K562 (cell line): ENCODE results near the gene MTFMT. TPM values are rescaled to one million over a fixed set of nuclear protein-coding genes. Genes with fewer than 3 reads are reported as not detected.

Experiments
- BMI1 ChIP-seq: fragments of 150-350 bp; IDR thresholded peaks from 2 replicates; pipeline ENCODE4 v1.6.1; 2014; ENCODE audit warnings: low read length
- DDX20 ChIP-seq: fragments of 450-650 bp; IDR thresholded peaks from 2 replicates; pipeline ENCODE4 v1.6.1; 2016; ENCODE audit warnings: missing genetic modification characterization, low read depth, mild to moderate bottlenecking, missing compliant biosample characterization, moderate library complexity
- POU5F1 ChIP-seq: fragments of 150-350 bp; IDR thresholded peaks from 2 replicates; pipeline ENCODE4 v1.6.1; 2014; ENCODE audit warnings: borderline replicate concordance, low read length, low read depth, mild to moderate bottlenecking; ENCODE audit not compliant: partially characterized antibody
- SMARCA4 ChIP-seq: fragments of 450-650 bp; IDR thresholded peaks from 2 replicates; pipeline ENCODE4 v1.6.1; 2016
- TBL1XR1 ChIP-seq, 2 experiments: IDR thresholded peaks; 2 replicates each; pipeline ENCODE4 v1.6.1; 2012; ENCODE audit warnings: improper control_type of control experiment in 2 of 2, low read length in 2 of 2, mild to moderate bottlenecking in 1 of 2
- WHSC1 ChIP-seq: IDR thresholded peaks from one replicate; pipeline ENCODE4 v1.6.1; 2012; ENCODE audit warnings: low read length, control low read depth, inconsistent platforms
- polyA plus RNA-seq, 8 experiments: library from polyadenylated mRNA; depleted of rRNA in 4 of 8; stranded (reverse) in 5 of 8; unstranded in 3 of 8; fragments of >200 nt; fragmentation: Nextera tagmentation in 2 of 8; fragmentation: Illumina TruSeq in 1 of 8; extraction: Ambion mirVana in 2 of 8; extraction: Trizol in 1 of 8; gene quantifications; 2 replicates each; pipeline versions ENCODE4 v1.2.1 to v1.2.3, GENCODE V29; 2011 to 2014; ENCODE audit warnings: inconsistent platforms in 1 of 8, missing spikeins in 1 of 8
- total RNA-seq, 7 experiments: library from RNA; depleted of rRNA in 6 of 7; stranded (reverse); fragments of >200 nt in 6 of 7; fragmentation: Illumina TruSeq in 2 of 7; extraction: Trizol in 2 of 7; gene quantifications; 2 replicates each; pipeline versions ENCODE4 v1.2.1 to v1.2.3, GENCODE V29; 2011 to 2021; ENCODE audit warnings: low replicate concordance in 1 of 7
- TF ChIP-seq, protein P1 (sequence below): fragments of 200-600 bp; sonication (generic); IDR thresholded peaks from one replicate; pipeline ENCODE4 v1.6.1; 2012; ENCODE audit warnings: mild to moderate bottlenecking, low read depth, low read length, inconsistent platforms
- TF ChIP-seq, protein P2 (sequence below): fragments of 250-450 bp; sonication (Bioruptor Pico); IDR thresholded peaks from 2 replicates; pipeline ENCODE4 v1.9.0; 2021; ENCODE audit warnings: mild to moderate bottlenecking
- TF ChIP-seq, protein P3 (sequence below): fragments of 250-450 bp; sonication (Bioruptor Pico); IDR thresholded peaks from 2 replicates; pipeline ENCODE4 v1.4.0; 2020; ENCODE audit warnings: mild to moderate bottlenecking, moderate library complexity, borderline replicate concordance
- TF ChIP-seq, protein P4 (sequence below): fragments of 450-650 bp; formaldehyde crosslinking; IDR thresholded peaks from 2 replicates; pipeline ENCODE4 v1.4.0; 2022; ENCODE audit warnings: missing genetic modification characterization

Gene MTFMT
- total and polyA plus RNA-seq, 9 of the 15 experiments (the other 6 are each of a cell fraction or from before 2014, with no cell fraction given), result 1.4 to 31.1 (median 16.2) TPM

DNA sequence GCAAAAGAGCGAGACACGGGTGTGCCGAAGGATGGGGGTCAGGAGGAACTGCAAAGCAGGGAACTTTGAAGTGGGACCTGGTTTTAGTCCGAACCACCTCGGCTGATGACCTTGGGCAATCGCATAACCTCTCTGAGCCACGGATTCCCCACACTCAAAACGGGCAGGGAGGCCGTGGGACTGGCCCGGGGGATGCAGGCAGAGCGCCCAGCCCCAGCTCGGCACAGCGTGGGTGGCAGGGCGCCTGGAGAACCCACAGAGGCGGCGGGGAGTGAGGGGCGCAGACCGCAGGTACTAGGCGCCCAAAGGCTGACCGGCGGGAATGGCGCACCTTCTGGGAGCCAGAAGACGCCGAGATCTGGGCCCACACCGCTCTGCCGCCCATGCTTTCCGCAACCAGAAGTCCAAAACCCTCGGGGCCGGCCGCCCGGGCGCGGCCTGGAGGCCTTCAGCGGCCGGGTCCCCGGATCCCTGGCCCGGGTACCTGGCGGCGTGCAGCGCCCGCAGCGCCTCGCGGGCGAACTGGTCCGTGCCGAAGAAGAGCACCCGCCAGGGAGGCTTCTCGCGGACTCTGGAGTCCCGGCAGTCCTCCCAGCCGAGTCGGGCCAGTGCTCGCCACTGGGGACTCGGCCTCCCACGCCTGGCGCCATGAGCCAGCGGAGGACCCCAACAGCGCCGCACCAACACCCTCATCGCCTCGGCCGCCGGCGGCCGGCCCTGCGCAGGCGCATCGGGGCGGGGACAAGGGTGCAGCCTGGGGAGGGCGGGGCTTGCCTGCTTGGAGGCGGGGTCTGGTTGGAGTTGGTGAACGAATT, at the start of gene MTFMT (continued):
- TF ChIP-seq, protein P1, sequence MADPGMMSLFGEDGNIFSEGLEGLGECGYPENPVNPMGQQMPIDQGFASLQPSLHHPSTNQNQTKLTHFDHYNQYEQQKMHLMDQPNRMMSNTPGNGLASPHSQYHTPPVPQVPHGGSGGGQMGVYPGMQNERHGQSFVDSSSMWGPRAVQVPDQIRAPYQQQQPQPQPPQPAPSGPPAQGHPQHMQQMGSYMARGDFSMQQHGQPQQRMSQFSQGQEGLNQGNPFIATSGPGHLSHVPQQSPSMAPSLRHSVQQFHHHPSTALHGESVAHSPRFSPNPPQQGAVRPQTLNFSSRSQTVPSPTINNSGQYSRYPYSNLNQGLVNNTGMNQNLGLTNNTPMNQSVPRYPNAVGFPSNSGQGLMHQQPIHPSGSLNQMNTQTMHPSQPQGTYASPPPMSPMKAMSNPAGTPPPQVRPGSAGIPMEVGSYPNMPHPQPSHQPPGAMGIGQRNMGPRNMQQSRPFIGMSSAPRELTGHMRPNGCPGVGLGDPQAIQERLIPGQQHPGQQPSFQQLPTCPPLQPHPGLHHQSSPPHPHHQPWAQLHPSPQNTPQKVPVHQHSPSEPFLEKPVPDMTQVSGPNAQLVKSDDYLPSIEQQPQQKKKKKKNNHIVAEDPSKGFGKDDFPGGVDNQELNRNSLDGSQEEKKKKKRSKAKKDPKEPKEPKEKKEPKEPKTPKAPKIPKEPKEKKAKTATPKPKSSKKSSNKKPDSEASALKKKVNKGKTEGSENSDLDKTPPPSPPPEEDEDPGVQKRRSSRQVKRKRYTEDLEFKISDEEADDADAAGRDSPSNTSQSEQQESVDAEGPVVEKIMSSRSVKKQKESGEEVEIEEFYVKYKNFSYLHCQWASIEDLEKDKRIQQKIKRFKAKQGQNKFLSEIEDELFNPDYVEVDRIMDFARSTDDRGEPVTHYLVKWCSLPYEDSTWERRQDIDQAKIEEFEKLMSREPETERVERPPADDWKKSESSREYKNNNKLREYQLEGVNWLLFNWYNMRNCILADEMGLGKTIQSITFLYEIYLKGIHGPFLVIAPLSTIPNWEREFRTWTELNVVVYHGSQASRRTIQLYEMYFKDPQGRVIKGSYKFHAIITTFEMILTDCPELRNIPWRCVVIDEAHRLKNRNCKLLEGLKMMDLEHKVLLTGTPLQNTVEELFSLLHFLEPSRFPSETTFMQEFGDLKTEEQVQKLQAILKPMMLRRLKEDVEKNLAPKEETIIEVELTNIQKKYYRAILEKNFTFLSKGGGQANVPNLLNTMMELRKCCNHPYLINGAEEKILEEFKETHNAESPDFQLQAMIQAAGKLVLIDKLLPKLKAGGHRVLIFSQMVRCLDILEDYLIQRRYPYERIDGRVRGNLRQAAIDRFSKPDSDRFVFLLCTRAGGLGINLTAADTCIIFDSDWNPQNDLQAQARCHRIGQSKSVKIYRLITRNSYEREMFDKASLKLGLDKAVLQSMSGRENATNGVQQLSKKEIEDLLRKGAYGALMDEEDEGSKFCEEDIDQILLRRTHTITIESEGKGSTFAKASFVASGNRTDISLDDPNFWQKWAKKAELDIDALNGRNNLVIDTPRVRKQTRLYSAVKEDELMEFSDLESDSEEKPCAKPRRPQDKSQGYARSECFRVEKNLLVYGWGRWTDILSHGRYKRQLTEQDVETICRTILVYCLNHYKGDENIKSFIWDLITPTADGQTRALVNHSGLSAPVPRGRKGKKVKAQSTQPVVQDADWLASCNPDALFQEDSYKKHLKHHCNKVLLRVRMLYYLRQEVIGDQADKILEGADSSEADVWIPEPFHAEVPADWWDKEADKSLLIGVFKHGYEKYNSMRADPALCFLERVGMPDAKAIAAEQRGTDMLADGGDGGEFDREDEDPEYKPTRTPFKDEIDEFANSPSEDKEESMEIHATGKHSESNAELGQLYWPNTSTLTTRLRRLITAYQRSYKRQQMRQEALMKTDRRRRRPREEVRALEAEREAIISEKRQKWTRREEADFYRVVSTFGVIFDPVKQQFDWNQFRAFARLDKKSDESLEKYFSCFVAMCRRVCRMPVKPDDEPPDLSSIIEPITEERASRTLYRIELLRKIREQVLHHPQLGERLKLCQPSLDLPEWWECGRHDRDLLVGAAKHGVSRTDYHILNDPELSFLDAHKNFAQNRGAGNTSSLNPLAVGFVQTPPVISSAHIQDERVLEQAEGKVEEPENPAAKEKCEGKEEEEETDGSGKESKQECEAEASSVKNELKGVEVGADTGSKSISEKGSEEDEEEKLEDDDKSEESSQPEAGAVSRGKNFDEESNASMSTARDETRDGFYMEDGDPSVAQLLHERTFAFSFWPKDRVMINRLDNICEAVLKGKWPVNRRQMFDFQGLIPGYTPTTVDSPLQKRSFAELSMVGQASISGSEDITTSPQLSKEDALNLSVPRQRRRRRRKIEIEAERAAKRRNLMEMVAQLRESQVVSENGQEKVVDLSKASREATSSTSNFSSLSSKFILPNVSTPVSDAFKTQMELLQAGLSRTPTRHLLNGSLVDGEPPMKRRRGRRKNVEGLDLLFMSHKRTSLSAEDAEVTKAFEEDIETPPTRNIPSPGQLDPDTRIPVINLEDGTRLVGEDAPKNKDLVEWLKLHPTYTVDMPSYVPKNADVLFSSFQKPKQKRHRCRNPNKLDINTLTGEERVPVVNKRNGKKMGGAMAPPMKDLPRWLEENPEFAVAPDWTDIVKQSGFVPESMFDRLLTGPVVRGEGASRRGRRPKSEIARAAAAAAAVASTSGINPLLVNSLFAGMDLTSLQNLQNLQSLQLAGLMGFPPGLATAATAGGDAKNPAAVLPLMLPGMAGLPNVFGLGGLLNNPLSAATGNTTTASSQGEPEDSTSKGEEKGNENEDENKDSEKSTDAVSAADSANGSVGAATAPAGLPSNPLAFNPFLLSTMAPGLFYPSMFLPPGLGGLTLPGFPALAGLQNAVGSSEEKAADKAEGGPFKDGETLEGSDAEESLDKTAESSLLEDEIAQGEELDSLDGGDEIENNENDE, result no peak
- TF ChIP-seq, protein P2, sequence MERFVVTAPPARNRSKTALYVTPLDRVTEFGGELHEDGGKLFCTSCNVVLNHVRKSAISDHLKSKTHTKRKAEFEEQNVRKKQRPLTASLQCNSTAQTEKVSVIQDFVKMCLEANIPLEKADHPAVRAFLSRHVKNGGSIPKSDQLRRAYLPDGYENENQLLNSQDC, result no peak
- TF ChIP-seq WHSC1, result no peak
- TF ChIP-seq DDX20 (tag), result no peak
- TF ChIP-seq TBL1XR1 (IDR thresholded peaks at IDR 0.05; ENCODE audit: low read length in 2 of 2), result no peak
- TF ChIP-seq, protein P3, sequence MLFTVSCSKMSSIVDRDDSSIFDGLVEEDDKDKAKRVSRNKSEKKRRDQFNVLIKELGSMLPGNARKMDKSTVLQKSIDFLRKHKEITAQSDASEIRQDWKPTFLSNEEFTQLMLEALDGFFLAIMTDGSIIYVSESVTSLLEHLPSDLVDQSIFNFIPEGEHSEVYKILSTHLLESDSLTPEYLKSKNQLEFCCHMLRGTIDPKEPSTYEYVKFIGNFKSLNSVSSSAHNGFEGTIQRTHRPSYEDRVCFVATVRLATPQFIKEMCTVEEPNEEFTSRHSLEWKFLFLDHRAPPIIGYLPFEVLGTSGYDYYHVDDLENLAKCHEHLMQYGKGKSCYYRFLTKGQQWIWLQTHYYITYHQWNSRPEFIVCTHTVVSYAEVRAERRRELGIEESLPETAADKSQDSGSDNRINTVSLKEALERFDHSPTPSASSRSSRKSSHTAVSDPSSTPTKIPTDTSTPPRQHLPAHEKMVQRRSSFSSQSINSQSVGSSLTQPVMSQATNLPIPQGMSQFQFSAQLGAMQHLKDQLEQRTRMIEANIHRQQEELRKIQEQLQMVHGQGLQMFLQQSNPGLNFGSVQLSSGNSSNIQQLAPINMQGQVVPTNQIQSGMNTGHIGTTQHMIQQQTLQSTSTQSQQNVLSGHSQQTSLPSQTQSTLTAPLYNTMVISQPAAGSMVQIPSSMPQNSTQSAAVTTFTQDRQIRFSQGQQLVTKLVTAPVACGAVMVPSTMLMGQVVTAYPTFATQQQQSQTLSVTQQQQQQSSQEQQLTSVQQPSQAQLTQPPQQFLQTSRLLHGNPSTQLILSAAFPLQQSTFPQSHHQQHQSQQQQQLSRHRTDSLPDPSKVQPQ, result no peak
- TF ChIP-seq BMI1, result no peak
- TF ChIP-seq, protein P4, sequence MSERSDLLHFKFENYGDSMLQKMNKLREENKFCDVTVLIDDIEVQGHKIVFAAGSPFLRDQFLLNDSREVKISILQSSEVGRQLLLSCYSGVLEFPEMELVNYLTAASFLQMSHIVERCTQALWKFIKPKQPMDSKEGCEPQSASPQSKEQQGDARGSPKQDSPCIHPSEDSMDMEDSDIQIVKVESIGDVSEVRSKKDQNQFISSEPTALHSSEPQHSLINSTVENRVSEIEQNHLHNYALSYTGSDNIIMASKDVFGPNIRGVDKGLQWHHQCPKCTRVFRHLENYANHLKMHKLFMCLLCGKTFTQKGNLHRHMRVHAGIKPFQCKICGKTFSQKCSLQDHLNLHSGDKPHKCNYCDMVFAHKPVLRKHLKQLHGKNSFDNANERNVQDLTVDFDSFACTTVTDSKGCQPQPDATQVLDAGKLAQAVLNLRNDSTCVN (CRISPR knock-in tag), result no peak
- no peak for TF ChIP-seq SMARCA4
- TF ChIP-seq POU5F1, result no peak
